Astrocyte (in vitro differentiated cells and primary cell): ENCODE data around the gene MSRB2. TPM values are rescaled to one million over a fixed set of nuclear protein-coding genes. Genes with fewer than 3 reads are reported as not detected.
A peak's percentile ranks its signal among the peaks of the same experiment; 100 is the strongest.

Experiments used
- DNase-seq: peaks from one replicate; pipeline ENCODE4 v3.0.0-alpha.2; 2010; ENCODE audit warnings: low read depth
- FAIRE-seq: peaks from 2 replicates; lab custom pipeline; 2011; peaks lifted over from hg19 to GRCh38; lab: Jason Lieb, UNC
- H2AFZ ChIP-seq: 2 replicates; pipeline ENCODE4 v1.6.0; 2012; ENCODE audit warnings: low read depth, low read length, inconsistent platforms
- H3K27ac ChIP-seq: 2 replicates; pipeline ENCODE4 v1.5.1; 2011; ENCODE audit warnings: low read depth, low read length, inconsistent platforms
- H3K27me3 ChIP-seq: 2 replicates; pipeline ENCODE4 v1.6.0; 2011; ENCODE audit warnings: low read length, inconsistent platforms; ENCODE audit not compliant: insufficient read depth
- H3K36me3 ChIP-seq: 2 replicates; pipeline ENCODE4 v1.5.1; 2011; ENCODE audit warnings: low read length, inconsistent platforms; ENCODE audit not compliant: insufficient read depth
- H3K4me1 ChIP-seq: 2 replicates; pipeline ENCODE4 v1.5.1; 2011; ENCODE audit warnings: low read length, inconsistent platforms; ENCODE audit not compliant: insufficient read depth
- H3K4me2 ChIP-seq: 2 replicates; pipeline ENCODE4 v1.6.0; 2012; ENCODE audit warnings: low read length, inconsistent platforms
- H3K4me3 ChIP-seq: 2 replicates; pipeline ENCODE4 v1.5.1; 2011; ENCODE audit warnings: low read depth, mild to moderate bottlenecking, low read length, inconsistent platforms; ENCODE audit not compliant: insufficient read depth
- H3K79me2 ChIP-seq: 2 replicates; pipeline ENCODE4 v1.6.0; 2012; ENCODE audit warnings: mild to moderate bottlenecking, low read length, inconsistent platforms; ENCODE audit not compliant: insufficient read depth
- H3K9ac ChIP-seq: 2 replicates; pipeline ENCODE4 v1.6.0; 2012; ENCODE audit warnings: mild to moderate bottlenecking, low read length, inconsistent platforms
- H3K9me3 ChIP-seq: 2 replicates; pipeline ENCODE4 v1.5.1; 2012; ENCODE audit warnings: low read depth, mild to moderate bottlenecking, low read length, inconsistent platforms; ENCODE audit not compliant: insufficient read depth
- H4K20me1 ChIP-seq: 2 replicates; pipeline ENCODE4 v1.6.0; 2012; ENCODE audit warnings: low read length, inconsistent platforms; ENCODE audit not compliant: insufficient read depth
- H3K27ac Mint-ChIP-seq: one replicate; pipeline ENCODE4 v1.8.0; 2021; ENCODE audit warnings: mild to moderate bottlenecking, mixed read lengths; ENCODE audit not compliant: unreplicated experiment
- H3K27me3 Mint-ChIP-seq: one replicate; pipeline ENCODE4 v1.8.0; 2021; ENCODE audit warnings: low read depth, mixed read lengths; ENCODE audit not compliant: unreplicated experiment
- H3K36me3 Mint-ChIP-seq: one replicate; pipeline ENCODE4 v1.8.0; 2021; ENCODE audit warnings: low read depth, mixed read lengths; ENCODE audit not compliant: unreplicated experiment
- H3K4me1 Mint-ChIP-seq: one replicate; pipeline ENCODE4 v1.8.0; 2021; ENCODE audit warnings: low read depth, mixed read lengths; ENCODE audit not compliant: unreplicated experiment
- H3K4me3 Mint-ChIP-seq: one replicate; pipeline ENCODE4 v1.8.0; 2021; ENCODE audit warnings: mild to moderate bottlenecking, moderate library complexity, mixed read lengths; ENCODE audit not compliant: unreplicated experiment
- H3K9me3 Mint-ChIP-seq: one replicate; pipeline ENCODE4 v1.8.0; 2021; ENCODE audit warnings: mild to moderate bottlenecking, mixed read lengths; ENCODE audit not compliant: unreplicated experiment
- CTCF ChIP-seq: IDR thresholded peaks from 2 replicates; pipeline ENCODE4 v1.5.1; 2011; ENCODE audit warnings: low read depth, mild to moderate bottlenecking, inconsistent platforms, low read length, moderate library complexity; ENCODE audit not compliant: insufficient read depth
- EZH2 ChIP-seq: IDR thresholded peaks from 2 replicates; pipeline ENCODE4 v1.6.1; 2012; ENCODE audit warnings: mild to moderate bottlenecking, low read length, inconsistent platforms; ENCODE audit not compliant: insufficient read depth
- total RNA-seq: library from RNA; stranded (reverse); gene quantifications from 2 replicates; pipeline ENCODE4 v1.2.1, GENCODE V29; 2021

MSRB2 gene
- total RNA-seq, 1 donor from 2014 or later, result 18.9 TPM

GRCh38 chr10:23067337-23067736 lies 28.0 kb upstream of the MSRB2 start:
- no peak overlapping the region for H3K9ac ChIP-seq
- H3K27ac ChIP-seq, result no peak overlapping the region
- Mint-ChIP-seq H3K27me3 (peaks cover 13% of the 10 kb centered on the region), H3K9me3 (no peaks in the 10 kb centered on the region), H3K36me3 (no peaks in the 10 kb centered on the region), H3K4me3 (no peak overlapping the region), H3K27ac (no peak overlapping the region), H3K4me1 (no peaks in the 10 kb centered on the region)
- no peaks in the 10 kb centered on the region for H3K9me3 ChIP-seq
- TF ChIP-seq CTCF (no peak), EZH2 (no peak)
- H3K79me2 ChIP-seq, result no peaks in the 10 kb centered on the region
- FAIRE-seq, result no peak
- H3K4me3 ChIP-seq, result no peak overlapping the region
- peaks cover 7% of the 10 kb centered on the region for H3K4me1 ChIP-seq
- DNase-seq, result no peak
- no peaks in the 10 kb centered on the region for H3K36me3 ChIP-seq
- no peak overlapping the region for H2AFZ ChIP-seq
- no peaks in the 10 kb centered on the region for H4K20me1 ChIP-seq
- no peak overlapping the region for H3K4me2 ChIP-seq
- H3K27me3 ChIP-seq, result no peaks in the 10 kb centered on the region

DNA sequence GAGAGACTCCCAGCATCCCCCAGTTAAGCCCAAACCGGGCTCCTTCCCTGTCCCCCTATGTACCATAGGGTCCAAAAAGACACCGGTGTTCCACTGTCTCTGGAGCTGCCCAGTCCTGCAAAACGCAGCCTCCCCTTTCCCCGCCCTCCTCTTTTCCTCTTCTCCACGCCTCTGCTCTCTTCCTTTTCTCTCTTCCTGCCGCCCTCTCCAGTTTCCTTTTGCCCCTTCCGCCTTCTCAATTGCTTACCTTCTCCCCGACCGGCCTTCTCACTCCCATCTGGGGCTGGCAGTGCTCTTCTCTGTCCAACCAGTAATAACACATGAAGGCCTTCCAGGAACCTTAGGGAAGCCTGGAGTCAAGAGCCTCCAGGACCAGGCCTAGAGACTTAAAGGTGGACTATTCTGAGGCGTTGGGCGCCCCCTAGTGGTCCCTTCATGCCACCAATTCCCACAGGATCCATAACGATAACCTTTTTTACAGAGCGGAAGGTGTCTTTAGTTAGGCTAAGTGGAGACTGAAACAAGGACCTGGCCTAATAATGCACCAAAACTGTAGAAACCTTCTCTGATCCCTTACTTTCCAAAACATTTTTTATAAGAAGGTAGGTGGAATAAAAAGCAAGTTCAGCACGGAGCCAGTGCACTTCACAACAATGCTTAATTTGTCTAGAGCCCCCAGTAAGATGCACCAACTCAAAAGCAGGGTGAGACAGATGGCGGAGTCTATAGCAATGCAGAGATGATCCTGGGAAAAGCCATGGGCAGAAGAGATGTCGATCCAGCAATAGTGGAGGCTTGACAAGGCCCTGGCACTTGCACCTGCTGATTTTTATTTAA lies 27.2 kb upstream of the MSRB2 start:
- no peaks in the 10 kb centered on the region for H3K27me3 ChIP-seq
- Mint-ChIP-seq H3K27me3 (peaks cover 13% of the 10 kb centered on the region), H3K4me1 (no peaks in the 10 kb centered on the region), H3K36me3 (no peaks in the 10 kb centered on the region), H3K4me3 (no peak overlapping the region), H3K9me3 (no peaks in the 10 kb centered on the region), H3K27ac (no peak overlapping the region)
- H3K4me2 ChIP-seq, result no peak overlapping the region
- no peaks in the 10 kb centered on the region for H3K79me2 ChIP-seq
- H3K9ac ChIP-seq, result no peak overlapping the region
- no peak overlapping the region for H3K27ac ChIP-seq
- H3K4me3 ChIP-seq, result no peak overlapping the region
- DNase-seq (peak; percentile 29), FAIRE-seq (no peak)
- TF ChIP-seq CTCF (peak; percentile 80), EZH2 (no peak)
- H4K20me1 ChIP-seq, result no peaks in the 10 kb centered on the region
- H3K9me3 ChIP-seq, result no peaks in the 10 kb centered on the region
- no peaks in the 10 kb centered on the region for H3K36me3 ChIP-seq
- H3K4me1 ChIP-seq, result peaks cover 7% of the 10 kb centered on the region
- H2AFZ ChIP-seq, result peak overlapping the region; percentile 44
